GM12878 (cell line): ENCODE measurements around the gene CCDC177. TPM values are rescaled to one million over a fixed set of nuclear protein-coding genes. Genes with fewer than 3 reads are reported as not detected.
A peak's percentile ranks its signal among the peaks of the same experiment; 100 is the strongest.

Source experiments
- BCLAF1 ChIP-seq: fragments of 450-650 bp; IDR thresholded peaks from 2 replicates; pipeline ENCODE4 v1.6.1; 2017; ENCODE audit warnings: antibody characterized with exemption, mild to moderate bottlenecking, moderate library complexity
- EED ChIP-seq: sonication (generic); IDR thresholded peaks from 2 replicates; pipeline ENCODE4 v1.6.1; 2016; ENCODE audit warnings: antibody characterized with exemption, low read depth
- ETV6 ChIP-seq, 2 experiments: fragments of 450-650 bp in 1 of 2; IDR thresholded peaks in 1 of 2; conservative IDR thresholded peaks in 1 of 2; 2 replicates each; pipeline ENCODE4 v1.6.1; 2014; ENCODE audit warnings: antibody characterized with exemption in 1 of 2, borderline replicate concordance in 1 of 2, low read depth in 1 of 2, mild to moderate bottlenecking in 1 of 2, moderate library complexity in 1 of 2
- FOXK2 ChIP-seq: fragments of 450-650 bp; IDR thresholded peaks from 2 replicates; pipeline ENCODE4 v1.6.1; 2017; ENCODE audit warnings: mild to moderate bottlenecking, moderate library complexity
- IKZF1 ChIP-seq: fragments of 450-650 bp; conservative IDR thresholded peaks from 2 replicates; pipeline ENCODE4 v1.6.1; 2017; ENCODE audit warnings: antibody characterized with exemption, mild to moderate bottlenecking
- IKZF2 ChIP-seq, 2 experiments: fragments of 450-650 bp; IDR thresholded peaks; 2 replicates each; pipeline ENCODE4 v1.6.1; 2017; ENCODE audit warnings: mild to moderate bottlenecking in 2 of 2, moderate library complexity in 2 of 2
- KAT2A ChIP-seq: conservative IDR thresholded peaks from 2 replicates; pipeline ENCODE4 v1.6.1; 2011; ENCODE audit warnings: low read depth, low read length; ENCODE audit not compliant: control insufficient read depth
- KDM1A ChIP-seq: fragments of 200-600 bp; sonication (generic); IDR thresholded peaks from 2 replicates; pipeline ENCODE4 v1.6.1; 2016; ENCODE audit warnings: borderline replicate concordance
- NRF1 ChIP-seq: conservative IDR thresholded peaks from 2 replicates; pipeline ENCODE4 v1.6.1; 2011; ENCODE audit warnings: mild to moderate bottlenecking, low read depth, low read length, improper control_type of control experiment
- PKNOX1 ChIP-seq: fragments of 450-650 bp; IDR thresholded peaks from 2 replicates; pipeline ENCODE4 v1.6.1; 2016; ENCODE audit warnings: mild to moderate bottlenecking
- RUNX3 ChIP-seq: IDR thresholded peaks from 2 replicates; pipeline ENCODE4 v1.6.1; 2012; ENCODE audit warnings: low read length, inconsistent platforms
- SMAD5 ChIP-seq: IDR thresholded peaks from 2 replicates; pipeline ENCODE4 v1.6.1; 2016; ENCODE audit warnings: antibody characterized with exemption, low read depth
- SP1 ChIP-seq: IDR thresholded peaks from one replicate; pipeline ENCODE4 v1.6.1; 2011; ENCODE audit warnings: low read depth, low read length
- TAF1 ChIP-seq: IDR thresholded peaks from 2 replicates; pipeline ENCODE4 v1.6.1; 2011; ENCODE audit warnings: mild to moderate bottlenecking, low read depth, low read length, borderline replicate concordance
- TARDBP ChIP-seq: IDR thresholded peaks from 2 replicates; pipeline ENCODE4 v1.6.1; 2016; ENCODE audit warnings: borderline replicate concordance
- WRNIP1 ChIP-seq: IDR thresholded peaks from 2 replicates; pipeline ENCODE4 v1.6.1; 2011; ENCODE audit warnings: low read depth, low read length, improper control_type of control experiment, borderline replicate concordance
- YBX1 ChIP-seq: fragments of 450-650 bp; IDR thresholded peaks from 2 replicates; pipeline ENCODE4 v1.6.1; 2016; ENCODE audit warnings: antibody characterized with exemption
- ZNF217 ChIP-seq: fragments of 450-650 bp; IDR thresholded peaks from 2 replicates; pipeline ENCODE4 v1.6.1; 2017; ENCODE audit warnings: antibody characterized with exemption, mild to moderate bottlenecking
- ZNF274 ChIP-seq: IDR thresholded peaks from one replicate; pipeline ENCODE4 v1.8.0; 2011; ENCODE audit not compliant: insufficient read length, insufficient read depth
- polyA plus RNA-seq, 11 experiments: library from polyadenylated mRNA; depleted of rRNA in 4 of 11; unstranded in 6 of 11; stranded (reverse) in 5 of 11; fragments of >200 nt; fragmentation: Nextera tagmentation in 4 of 11; fragmentation: Illumina TruSeq in 1 of 11; extraction: Ambion mirVana in 4 of 11; extraction: Trizol in 1 of 11; gene quantifications; 1 replicate in 1 of 11; 2 replicates in 10 of 11; pipeline versions ENCODE4 v1.2.1 to v1.2.3, GENCODE V29; 2011 to 2016; ENCODE audit warnings: inconsistent platforms in 2 of 11, missing spikeins in 2 of 11, low read depth in 1 of 11
- total RNA-seq, 4 experiments: library from RNA; depleted of rRNA in 3 of 4; stranded (reverse); fragments of >200 nt in 3 of 4; fragmentation: Illumina TruSeq in 1 of 4; extraction: Trizol in 1 of 4; gene quantifications; 2 replicates each; pipeline versions ENCODE4 v1.2.1 to v1.2.3, GENCODE V29; 2013 to 2021
- TF ChIP-seq, protein P1 (sequence below): fragments of 450-650 bp; formaldehyde crosslinking; IDR thresholded peaks from 2 replicates; pipeline ENCODE4 v1.4.0; 2020; ENCODE audit warnings: mild to moderate bottlenecking, moderate library complexity
- TF ChIP-seq, protein P2 (sequence below): IDR thresholded peaks from 2 replicates; pipeline ENCODE4 v1.6.1; 2011; ENCODE audit warnings: borderline replicate concordance, low read depth, mild to moderate bottlenecking, moderate library complexity, mixed read lengths, low read length; ENCODE audit not compliant: insufficient read depth; ENCODE audit errors: extremely low read length
- TF ChIP-seq, protein P3 (sequence below): fragments of 450-650 bp; IDR thresholded peaks from 2 replicates; pipeline ENCODE4 v1.6.1; 2017; ENCODE audit warnings: low read depth, mild to moderate bottlenecking, moderate library complexity

CCDC177 gene
- total and polyA plus RNA-seq, 10 of the 15 experiments (the other 5 are each of a cell fraction or from before 2014, with no cell fraction given), result not detected

- no peak for TF ChIP-seq TAF1
- no peak for TF ChIP-seq ZNF217
- no peak for TF ChIP-seq KDM1A
- TF ChIP-seq IKZF1, result peak; percentile 34; the same call in 1 of the 2 replicates
- TF ChIP-seq, protein P1, sequence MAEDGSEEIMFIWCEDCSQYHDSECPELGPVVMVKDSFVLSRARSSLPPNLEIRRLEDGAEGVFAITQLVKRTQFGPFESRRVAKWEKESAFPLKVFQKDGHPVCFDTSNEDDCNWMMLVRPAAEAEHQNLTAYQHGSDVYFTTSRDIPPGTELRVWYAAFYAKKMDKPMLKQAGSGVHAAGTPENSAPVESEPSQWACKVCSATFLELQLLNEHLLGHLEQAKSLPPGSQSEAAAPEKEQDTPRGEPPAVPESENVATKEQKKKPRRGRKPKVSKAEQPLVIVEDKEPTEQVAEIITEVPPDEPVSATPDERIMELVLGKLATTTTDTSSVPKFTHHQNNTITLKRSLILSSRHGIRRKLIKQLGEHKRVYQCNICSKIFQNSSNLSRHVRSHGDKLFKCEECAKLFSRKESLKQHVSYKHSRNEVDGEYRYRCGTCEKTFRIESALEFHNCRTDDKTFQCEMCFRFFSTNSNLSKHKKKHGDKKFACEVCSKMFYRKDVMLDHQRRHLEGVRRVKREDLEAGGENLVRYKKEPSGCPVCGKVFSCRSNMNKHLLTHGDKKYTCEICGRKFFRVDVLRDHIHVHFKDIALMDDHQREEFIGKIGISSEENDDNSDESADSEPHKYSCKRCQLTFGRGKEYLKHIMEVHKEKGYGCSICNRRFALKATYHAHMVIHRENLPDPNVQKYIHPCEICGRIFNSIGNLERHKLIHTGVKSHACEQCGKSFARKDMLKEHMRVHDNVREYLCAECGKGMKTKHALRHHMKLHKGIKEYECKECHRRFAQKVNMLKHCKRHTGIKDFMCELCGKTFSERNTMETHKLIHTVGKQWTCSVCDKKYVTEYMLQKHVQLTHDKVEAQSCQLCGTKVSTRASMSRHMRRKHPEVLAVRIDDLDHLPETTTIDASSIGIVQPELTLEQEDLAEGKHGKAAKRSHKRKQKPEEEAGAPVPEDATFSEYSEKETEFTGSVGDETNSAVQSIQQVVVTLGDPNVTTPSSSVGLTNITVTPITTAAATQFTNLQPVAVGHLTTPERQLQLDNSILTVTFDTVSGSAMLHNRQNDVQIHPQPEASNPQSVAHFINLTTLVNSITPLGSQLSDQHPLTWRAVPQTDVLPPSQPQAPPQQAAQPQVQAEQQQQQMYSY (CRISPR knock-in tag), result no peak
- TF ChIP-seq BCLAF1, result no peak
- TF ChIP-seq, protein P2, sequence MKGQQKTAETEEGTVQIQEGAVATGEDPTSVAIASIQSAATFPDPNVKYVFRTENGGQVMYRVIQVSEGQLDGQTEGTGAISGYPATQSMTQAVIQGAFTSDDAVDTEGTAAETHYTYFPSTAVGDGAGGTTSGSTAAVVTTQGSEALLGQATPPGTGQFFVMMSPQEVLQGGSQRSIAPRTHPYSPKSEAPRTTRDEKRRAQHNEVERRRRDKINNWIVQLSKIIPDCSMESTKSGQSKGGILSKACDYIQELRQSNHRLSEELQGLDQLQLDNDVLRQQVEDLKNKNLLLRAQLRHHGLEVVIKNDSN, result no peak
- TF ChIP-seq KAT2A, result no peak
- TF ChIP-seq ETV6 (conservative IDR thresholded peaks at IDR 0.05 in 1 of 2, IDR thresholded peaks at IDR 0.05 in 1 of 2; ENCODE audit: borderline replicate concordance in 1 of 2, low read depth in 1 of 2), result no peak; a peak in 1 of 4 replicates
- TF ChIP-seq YBX1, result no peak
- TF ChIP-seq RUNX3, result peak; percentile 49
- TF ChIP-seq SMAD5, result no peak
- no peak for TF ChIP-seq SP1
- TF ChIP-seq EED, result peak; percentile 38
- TF ChIP-seq NRF1, result no peak
- no peak for TF ChIP-seq FOXK2
- TF ChIP-seq PKNOX1, result no peak
- no peak for TF ChIP-seq ZNF274
- TF ChIP-seq, protein P3, sequence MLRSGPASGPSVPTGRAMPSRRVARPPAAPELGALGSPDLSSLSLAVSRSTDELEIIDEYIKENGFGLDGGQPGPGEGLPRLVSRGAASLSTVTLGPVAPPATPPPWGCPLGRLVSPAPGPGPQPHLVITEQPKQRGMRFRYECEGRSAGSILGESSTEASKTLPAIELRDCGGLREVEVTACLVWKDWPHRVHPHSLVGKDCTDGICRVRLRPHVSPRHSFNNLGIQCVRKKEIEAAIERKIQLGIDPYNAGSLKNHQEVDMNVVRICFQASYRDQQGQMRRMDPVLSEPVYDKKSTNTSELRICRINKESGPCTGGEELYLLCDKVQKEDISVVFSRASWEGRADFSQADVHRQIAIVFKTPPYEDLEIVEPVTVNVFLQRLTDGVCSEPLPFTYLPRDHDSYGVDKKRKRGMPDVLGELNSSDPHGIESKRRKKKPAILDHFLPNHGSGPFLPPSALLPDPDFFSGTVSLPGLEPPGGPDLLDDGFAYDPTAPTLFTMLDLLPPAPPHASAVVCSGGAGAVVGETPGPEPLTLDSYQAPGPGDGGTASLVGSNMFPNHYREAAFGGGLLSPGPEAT, result 0 out of 2 replicates have a peak, but pooled peaks have one; percentile 9
- 0 out of 2 replicates have a peak, but pooled peaks have one; percentile 50 for TF ChIP-seq WRNIP1
- no peak for TF ChIP-seq TARDBP
- no peak for TF ChIP-seq IKZF2 (IDR thresholded peaks at IDR 0.05)
These were observed 43.1 kb upstream of the CCDC177 start (continued) for GRCh38 chr14:69617796-69618195.
